Stimulated activated CD8-positive, alpha-beta memory T cell treated with anti-CD3 and anti-CD28 coated beads, Interleukin-7, amount 100 ng/mL, for 4 hours (primary cell): ENCODE measurements around the gene ACTN4.
"Not testable (repeated sequence)": the region's sequence is repeated elsewhere in the genome, so short reads cannot be mapped to it uniquely, and the experiment has no call there.

Experiments used
- DNase-seq, 2 donors: peaks; one replicate each; pipeline ENCODE4 v3.0.0-alpha.2; 2020; ENCODE audit warnings: low read depth in 2 of 2

Gene ACTN4

DNA sequence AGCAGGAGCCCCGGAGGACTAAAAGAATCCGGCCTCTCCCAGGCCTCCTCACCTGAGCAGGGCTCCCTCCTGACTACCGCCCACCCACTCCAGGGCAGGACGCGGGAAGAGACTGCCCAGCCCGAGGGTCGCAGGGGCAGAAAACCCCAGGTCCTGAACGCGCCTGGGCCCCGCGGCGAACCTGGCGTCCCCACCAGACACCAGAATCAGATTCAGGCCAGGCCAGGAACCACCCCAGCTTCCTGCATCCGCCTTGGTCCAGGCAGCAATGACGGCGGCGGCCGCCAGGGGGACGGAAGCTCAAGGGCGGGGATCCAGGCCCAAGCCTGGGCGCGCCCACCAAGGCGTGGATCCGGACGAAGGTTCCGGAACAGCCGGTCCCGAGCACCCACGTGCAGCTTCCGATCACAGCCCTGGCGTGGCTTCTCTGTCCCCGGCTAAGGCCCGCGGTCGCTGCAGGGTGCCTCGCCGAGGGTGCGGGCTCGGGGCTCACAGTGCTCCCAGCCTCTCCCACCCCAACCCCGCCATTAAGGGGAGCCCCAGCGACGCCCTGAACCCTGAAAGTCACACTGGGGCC is 122.3 kb downstream of the ACTN4 start:
- DNase-seq = peak; percentile 72 to 86

DNA sequence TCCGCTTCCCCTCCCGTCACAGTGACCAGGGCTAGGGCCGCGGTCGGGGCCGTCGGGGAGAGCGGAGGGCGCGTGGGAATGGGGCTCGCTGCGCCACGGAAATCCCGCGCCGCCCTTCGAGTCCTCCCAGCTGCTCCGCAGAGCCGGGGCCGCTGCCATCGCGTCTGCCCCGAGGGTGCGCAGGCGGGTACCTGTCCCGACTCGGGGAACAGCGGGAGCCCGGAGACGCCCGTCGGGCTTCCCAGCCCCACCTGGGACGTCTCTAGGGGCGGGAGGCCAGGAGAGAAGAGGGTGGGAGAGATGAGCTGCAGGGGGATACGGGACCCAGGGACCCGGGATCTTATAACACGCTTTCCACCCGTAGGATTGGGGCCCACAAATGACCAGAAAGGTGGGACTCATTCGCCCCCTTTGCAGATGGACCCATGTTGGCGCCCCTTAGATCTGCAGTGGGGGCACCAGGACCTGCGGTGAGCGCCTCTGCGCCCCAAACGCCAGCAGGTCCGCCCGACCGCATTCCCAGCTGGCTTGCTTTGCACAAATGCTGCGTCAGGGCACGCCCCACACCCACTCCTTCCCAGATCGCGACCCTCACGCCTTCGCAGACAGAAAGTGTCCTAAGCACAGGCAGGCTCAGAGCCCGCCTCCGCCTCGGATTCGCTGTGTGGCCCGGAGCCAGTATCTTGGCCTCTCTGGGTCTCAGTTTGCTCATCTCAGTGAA is 122.9 kb downstream of the ACTN4 start:
- not testable (repeated sequence) for DNase-seq

DNA sequence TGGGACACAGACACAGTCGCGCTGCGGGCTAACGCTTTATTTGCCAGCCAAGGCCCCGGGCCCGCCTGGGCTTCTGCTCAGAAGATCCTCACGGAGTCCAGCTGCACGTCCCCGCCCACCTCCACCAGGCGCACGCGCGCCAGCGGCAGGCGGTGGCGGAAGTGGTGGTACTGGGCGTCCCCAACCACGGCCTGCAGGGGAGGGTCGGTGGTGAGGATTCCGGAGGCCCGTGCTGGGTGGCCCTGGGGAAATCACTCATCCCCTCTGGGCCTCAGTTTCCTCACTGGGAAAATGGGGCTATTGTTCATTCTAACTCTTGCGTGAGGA is 123.5 kb downstream of the ACTN4 start:
- not testable (repeated sequence) for DNase-seq

DNA sequence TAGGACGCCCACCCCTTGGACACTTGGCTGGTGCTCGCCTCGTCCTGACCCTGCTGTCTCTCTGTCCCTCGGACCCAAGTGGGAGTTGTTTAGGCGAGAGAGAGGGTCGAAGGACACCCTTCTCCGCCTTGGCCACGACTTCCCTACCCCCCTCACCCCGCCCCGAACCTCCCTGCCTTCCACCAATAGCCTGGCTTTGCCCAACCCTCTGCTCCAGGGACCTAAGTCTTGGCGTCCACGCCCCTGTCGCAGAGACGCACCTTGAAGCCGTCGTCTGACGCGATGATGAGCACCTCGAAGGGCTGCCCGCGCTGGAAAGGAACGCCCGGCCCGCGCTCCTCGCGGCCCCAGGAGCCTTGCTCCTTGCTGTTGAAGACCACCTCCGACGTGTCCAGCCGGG is 124.1 kb downstream of the ACTN4 start:
- DNase-seq = not testable (repeated sequence)

DNA sequence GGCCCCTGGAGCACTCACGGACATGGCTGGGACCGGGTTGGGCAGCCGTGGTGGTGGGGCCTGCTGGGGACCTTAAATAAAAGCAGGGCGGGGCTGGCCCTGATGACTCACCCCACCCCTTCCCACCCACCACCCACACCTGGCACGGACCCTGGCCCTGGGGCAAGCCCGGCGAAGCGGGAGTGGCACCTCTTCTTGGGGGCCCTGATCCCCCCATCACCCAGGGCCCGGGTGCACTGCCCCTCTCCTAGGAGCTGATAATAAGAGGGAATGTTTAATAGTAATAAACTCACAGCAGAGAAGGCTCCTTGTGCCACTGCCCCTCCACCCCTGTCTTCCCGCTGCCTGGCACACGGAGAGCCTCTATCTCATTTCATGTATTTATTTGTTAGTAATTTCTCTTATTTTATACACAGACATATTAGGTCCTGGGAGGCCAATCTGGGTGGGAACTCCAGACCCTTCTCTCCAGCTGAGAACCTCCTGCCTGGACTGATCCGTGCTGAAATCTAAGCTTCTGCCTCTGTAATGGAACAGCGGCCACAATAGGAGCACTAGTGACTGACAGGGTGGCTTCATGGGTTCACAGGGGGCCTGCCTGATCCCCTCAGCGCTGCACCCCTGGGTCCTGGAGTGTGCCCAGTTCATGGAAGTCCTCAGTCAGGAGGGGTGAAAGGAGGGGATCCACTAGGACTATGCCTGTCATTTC is 126.2 kb downstream of the ACTN4 start, which contains the start of gene LGALS7:
Gene LGALS7, minus strand, starts transcription at position 49 of the 709 bp plus-strand sequence. Its CDS starts 25 bp downstream, at position 24.
- DNase-seq = no peak

DNA sequence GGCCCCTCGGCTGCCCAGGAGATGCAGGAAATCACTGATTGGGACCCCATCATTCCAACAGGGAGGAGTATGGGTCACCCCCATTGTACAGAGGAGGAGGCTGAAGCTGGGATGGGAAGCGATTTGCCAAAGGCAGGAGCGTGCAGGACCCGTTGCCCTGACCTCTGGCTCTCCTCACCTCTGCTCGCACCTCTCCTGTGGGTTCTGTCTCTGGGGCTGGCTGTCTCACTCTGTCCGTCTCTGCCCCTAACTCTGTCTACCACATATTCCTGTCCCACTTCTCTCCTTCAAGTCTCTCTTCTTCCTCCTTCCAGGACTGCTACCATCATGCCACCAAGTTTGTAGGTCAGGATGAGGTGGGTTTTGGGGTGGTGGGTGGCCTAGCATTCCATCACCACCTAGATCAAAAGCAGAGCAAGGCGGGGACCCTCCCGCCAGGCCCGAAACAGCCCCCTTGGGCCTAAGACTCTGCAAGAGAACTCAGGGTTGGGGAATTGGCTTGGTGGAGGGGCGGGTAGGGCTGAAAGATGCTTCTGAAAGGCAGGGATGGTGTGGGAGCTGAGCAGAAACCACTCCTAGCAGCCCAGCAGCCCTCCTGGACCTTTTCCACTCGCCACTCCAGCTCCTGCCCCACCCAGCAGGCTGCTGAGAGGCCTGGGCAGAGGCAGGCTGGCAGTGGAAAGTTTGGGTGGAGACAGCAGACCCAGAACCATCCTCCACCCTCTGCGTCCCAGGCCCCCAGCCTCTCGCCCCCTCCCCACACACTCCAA is 126.9 kb downstream of the ACTN4 start:
- DNase-seq = no peak

DNA sequence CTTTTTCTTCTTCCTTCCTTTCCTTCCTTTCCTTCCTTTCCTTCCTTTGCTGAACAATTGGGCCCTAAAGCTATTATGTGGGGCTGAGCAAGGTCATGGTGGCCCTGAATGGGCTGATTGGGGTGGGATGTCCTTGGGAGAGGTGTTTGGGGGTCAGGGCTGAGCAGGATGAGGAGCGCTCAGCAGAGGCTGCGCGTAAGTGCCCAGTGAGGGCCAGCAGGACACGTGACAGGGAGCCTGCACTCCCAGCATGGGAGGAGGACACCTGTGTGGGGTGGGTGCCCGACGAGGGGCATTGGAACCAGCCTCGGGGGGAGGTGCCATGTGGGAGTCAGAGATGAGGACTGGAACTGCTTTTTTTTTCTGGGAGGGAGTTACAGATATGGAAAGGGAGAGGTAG is 131.3 kb downstream of the ACTN4 start:
- no peak for DNase-seq

DNA sequence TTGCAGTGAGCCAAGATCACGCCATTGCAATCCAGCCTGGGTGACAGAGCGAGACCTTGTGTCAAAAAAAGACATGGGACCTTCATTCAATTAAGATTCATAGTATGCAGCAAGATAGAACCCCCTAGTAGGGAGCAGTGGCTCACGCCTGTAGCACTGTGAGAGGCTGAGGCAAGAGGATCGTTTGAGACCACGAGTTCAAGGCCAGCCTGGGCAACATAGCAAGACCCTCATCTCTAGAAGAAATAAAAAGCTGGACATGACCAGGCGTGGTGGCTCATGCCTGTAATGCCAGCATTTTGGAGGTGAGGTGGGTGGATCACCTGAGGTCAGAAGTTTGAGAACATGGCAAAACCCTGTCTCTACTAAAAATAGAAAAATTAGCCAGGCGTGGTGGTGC is 133.0 kb downstream of the ACTN4 start:
- DNase-seq = no peak

DNA sequence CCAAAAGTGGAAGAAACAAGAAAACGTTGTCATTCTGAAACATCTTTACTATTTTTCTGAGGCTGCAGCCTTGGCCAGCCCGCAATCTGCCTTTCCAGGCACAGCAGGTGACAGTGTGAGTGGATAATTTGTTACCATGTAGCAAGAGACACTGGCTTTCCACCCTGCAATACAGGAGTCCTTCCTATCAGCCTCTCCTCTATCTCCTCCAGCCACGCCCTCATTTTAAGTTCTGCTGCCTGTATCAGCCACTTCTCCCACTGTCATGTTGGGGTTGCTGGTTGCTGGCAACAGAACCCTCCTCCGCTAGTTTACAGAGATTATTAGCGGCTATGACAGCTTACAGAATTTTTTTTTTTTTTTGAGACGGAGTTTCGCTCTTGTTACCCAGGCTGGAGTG is 133.6 kb downstream of the ACTN4 start:
- DNase-seq = no peak
